Skeletal muscle cell (primary cell): Measurements from ENCODE around the gene CTNND2.
"Not testable (repeated sequence)": the region's sequence is repeated elsewhere in the genome, so short reads cannot be mapped to it uniquely, and the experiment has no call there.

Experiments used
- DNase-seq: peaks from one replicate; pipeline ENCODE4 v3.0.0-alpha.2; 2010; ENCODE audit warnings: low read depth
- H3K4me3 ChIP-seq: 2 replicates; pipeline ENCODE4 v1.5.1; 2011; ENCODE audit warnings: low read depth, mild to moderate bottlenecking, control low read depth, low read length, moderate library complexity

CTNND2 gene

GRCh38 chr5:11383506-11384095, 520.6 kb downstream of the CTNND2 start:
- DNase-seq, result no peak
- no peak overlapping the region for H3K4me3 ChIP-seq

DNA sequence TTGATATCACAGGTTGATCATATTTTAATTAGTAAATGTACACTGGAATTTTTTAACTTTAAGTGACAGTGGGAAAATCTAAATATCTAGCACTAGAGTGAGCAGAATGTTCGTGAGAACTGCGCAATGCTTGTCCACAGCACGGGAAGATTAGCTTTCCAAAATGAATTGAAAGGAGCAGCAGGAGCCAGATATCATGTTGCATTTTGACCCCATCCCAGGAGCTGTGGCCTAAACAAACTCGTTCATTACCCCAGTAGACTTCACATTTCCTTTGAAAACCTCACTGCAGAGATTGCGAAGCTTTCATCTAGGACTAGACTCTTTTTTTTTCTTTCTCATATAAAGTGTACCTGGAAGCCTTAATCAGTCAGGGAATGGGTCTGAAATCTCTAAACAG, 525.8 kb downstream of the CTNND2 start:
- no peak overlapping the region for H3K4me3 ChIP-seq
- no peak for DNase-seq

DNA sequence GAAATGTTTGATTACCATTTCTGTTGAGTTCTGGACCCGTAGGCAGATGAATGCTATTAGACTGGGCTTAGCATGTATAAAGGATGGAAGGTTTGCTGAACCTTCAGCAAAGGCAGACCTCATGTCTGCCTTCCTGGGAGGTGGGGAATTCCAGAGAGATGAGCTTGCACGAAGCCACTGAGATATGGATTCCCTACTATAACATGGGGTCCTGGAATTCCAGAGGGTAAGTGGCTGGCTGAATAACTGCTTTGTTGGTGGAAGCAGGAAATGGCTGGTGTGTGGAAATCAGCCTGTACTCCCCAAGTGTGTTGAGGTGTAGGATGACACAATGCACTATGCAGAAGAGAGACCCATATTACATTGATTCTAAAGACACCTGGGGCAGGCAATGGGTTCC, 526.4 kb downstream of the CTNND2 start:
- no peak overlapping the region for H3K4me3 ChIP-seq
- DNase-seq, result no peak

DNA sequence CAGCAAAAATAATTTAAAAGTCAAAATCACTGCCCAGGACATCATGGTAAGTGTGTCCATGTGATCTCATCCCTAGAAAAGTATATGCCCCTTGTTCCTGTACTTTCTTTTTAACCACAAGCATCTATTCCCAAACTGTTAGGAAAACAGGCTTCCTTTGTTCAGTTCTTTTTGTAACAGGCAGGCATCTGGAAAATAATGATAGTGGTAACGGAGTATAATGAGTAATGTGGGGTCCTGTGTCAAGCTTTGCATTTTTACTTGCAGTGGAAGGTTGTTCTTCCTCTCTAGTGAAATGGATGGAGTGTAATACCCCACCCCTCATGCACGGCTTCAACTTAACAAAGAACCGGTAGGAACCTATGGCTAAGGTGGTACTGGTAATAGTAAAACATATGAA, 532.1 kb downstream of the CTNND2 start:
- no peak overlapping the region for H3K4me3 ChIP-seq
- DNase-seq, result no peak

GRCh38 chr5:11371021-11371420, 533.2 kb downstream of the CTNND2 start:
- H3K4me3 ChIP-seq, result no peak overlapping the region
- no peak for DNase-seq

GRCh38 chr5:11364531-11364930, 539.7 kb downstream of the CTNND2 start:
- H3K4me3 ChIP-seq, result no peak overlapping the region
- DNase-seq, result no peak

DNA sequence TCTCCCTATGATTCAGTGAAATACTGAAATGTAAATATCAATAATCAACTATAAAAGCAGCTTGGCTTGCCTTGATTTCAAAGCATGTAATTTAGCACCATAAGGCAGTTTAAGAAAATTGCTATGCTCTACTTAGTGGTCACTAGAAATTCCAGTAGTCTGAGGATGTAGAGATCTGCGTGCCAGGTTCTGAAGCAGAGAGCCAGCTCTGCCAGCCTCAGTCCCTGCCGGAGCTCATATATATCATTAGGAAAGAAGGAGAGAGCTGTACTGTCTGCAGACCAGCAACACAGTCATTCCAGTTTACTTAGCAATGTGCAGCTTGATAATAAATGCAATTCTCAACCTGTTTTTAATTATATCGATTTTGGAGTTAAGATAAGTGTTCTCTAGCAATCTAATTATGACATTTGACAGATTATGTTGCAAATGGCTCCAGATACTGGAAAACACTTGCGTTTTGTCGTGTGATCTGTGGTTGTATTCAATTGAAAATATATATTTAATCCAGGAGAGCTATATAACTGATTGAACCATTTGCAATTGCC, 540.5 kb downstream of the CTNND2 start:
- DNase-seq, result no peak
- H3K4me3 ChIP-seq, result no peak overlapping the region

DNA sequence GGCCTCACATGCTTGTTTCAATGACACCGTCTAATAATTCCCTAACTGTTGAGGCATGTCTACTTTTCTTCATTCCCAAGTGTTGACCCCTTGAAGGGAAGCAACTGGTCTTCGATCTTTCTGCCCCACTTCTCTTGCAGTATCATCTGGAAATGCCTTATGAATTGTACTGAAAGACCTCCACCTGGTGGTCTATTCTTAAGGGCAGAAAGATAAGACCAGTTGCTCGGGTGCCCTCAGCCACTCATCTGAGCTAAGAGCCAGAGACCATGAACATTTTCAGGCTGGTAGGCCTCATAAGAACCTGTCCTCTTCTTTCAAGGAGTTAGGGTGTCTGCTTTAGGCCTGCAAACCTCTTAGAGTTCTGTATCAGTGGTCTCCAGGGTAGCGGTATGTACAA, 542.5 kb downstream of the CTNND2 start:
- no peak for DNase-seq
- no peak overlapping the region for H3K4me3 ChIP-seq

GRCh38 chr5:11357928-11358327, 546.3 kb downstream of the CTNND2 start:
- DNase-seq, result no peak
- no peak overlapping the region for H3K4me3 ChIP-seq

DNA sequence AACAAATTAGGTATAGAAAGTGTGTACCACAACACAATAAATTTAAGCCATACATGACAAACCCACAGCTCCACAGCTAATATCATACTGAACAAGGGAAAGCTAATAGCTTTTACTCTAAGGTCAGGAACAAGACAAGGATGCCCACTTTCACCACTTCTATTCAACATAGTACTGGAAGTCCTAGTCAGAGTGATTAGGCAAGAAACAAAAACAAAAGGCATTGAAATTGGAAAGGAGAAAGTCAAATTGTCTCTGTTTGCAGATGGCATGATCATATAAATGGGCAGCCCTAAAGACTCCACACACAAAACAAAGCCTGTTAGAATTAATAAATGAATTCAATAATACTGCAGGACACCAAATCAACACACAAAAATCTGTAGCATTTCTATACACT, 548.8 kb downstream of the CTNND2 start:
- DNase-seq, result no peak
- H3K4me3 ChIP-seq, result no peak overlapping the region

DNA sequence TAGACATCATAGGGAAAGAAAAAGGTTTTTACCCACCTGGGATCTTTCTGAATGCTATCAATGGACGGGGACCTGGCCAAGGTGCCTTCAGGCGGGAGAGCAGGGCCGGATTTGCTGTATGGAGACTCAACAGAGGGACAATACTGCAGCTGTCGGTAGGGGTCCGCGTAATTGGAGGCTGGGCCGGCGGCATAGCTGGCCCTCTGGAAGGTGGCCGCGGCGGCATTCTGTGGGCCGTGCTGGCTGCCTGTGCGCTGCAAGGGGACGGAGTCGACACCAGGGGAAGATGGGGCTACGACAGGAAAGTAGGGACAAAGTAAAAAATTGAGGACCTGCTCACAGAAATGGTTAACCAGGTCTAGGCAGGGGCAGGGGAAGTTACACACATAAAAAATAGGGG, 557.9 kb downstream of the CTNND2 start:
- no peak overlapping the region for H3K4me3 ChIP-seq
- DNase-seq, result no peak

GRCh38 chr5:11335881-11336760, 568.1 kb downstream of the CTNND2 start:
- no peak for DNase-seq
- no peak overlapping the region for H3K4me3 ChIP-seq

DNA sequence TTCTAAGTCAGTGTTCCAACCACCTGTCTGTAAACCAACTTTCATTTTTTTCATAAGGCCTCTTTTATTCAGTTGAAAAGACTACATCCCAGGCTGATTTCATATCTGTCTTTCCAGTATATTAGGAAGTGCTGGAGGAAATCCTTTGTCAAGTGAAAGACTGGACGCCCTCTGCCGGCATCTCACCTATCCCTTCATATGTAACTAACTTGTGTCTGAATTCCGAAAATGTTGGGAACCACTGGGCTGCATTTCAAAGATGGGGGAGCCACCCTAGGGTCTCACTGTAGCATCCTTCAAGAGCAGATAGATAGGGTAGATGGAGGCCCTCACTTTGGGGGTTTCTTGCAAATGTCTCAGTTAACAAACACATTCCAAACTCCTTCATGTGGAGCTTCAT, 569.8 kb downstream of the CTNND2 start:
- no peak for DNase-seq

GRCh38 chr5:11329679-11330078, 574.6 kb downstream of the CTNND2 start:
- DNase-seq, result no peak
- H3K4me3 ChIP-seq, result no peak overlapping the region

More for the DNA sequence above, 569.8 kb downstream of the CTNND2 start:
- H3K4me3 ChIP-seq, result no peak overlapping the region

DNA sequence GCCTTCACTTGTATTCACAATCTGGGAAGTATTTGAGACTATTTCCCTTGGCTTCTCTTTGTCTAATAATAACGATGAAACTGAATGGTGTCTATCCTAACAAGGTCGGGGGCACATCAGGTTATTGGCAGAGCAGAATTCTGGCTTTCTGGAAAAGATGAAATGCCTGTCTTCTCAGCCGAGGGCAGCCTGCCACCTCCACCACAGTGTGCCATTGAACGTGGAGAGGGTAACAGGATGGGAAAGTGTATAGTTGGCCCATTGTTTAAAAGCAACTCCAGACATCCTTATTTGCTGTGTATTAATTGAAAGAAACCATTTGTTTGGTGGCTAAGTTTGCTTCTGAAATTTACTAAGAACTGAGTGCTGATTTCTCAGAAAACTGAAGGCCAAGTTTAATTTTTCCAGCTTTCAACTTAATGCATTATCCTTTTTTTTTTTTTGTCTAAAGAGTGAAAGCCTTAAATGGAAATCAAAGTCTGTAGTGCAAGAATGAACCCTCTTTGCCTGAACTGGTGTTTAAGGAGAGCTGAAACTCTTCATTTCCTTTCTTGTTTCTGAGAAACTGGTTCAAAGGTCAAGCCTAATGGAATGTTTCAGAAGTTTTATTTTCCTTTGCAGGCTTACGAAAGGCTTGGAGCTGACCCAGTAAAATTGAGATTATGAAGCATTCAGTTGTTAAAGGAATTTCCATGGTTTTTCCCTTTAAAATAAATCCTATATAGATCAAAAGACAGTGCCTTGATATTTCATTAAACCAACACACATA, 579.5 kb downstream of the CTNND2 start:
- no peak overlapping the region for H3K4me3 ChIP-seq
- no peak for DNase-seq

DNA sequence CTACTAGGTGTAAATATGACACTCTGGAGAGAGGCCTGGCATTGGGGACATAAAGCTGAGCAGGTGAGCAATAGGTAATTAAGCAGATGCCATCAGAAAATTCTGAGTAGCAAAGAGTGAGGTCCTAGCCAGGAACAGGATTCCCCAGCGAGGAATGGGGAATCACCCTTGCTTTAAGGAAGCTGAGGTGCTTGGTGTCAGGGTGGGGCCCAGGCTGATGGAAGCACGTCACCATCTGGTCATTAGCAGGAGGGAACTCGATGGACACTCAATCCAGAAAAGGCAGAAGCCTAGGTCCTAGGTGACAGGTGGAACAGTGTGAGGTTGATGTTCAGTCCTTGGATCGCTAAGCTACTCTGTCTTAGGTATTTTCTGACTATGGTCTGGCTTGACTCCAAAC, 580.5 kb downstream of the CTNND2 start:
- DNase-seq, result no peak
- no peak overlapping the region for H3K4me3 ChIP-seq

- no peak for DNase-seq
Measured at GRCh38 chr5:11322133-11322532, 582.1 kb downstream of the CTNND2 start.

DNA sequence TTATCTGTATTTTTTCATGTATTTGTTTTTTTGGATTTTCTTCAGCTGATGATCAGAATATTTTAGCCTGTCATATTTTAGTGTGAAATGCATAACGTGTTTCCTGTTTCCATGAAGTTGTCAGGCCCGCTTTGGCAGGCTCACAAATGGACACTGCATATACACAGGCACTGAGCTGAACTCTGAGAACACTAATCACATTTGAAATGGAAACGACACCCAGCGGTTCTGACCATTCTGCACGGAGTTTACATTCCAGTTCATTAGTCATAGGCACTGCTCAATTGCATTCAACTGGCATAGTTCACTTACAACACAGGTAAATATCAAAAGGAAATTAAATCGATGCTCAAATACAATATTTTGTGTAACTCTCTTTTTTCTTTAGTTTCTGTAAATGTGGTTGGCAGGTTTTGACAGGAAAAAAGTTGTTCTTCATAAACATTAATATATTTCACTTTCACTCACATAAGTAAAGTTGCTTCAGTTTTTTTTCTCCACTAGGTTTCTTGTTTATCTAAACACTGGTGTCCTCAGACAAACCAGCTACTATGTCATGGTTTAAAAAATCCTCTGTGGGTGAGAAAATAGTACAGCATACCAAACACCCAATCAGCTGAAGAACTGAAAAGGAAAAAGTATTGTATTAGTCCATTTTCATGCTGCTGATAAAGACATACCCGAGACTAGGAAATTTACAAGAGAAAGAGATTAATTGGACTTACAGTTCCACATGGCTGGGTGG, 584.2 kb downstream of the CTNND2 start:
- no peak for DNase-seq
- no peak overlapping the region for H3K4me3 ChIP-seq

More at GRCh38 chr5:11322133-11322532, 582.1 kb downstream of the CTNND2 start:
- H3K4me3 ChIP-seq, result no peak overlapping the region

GRCh38 chr5:11313694-11314093, 590.6 kb downstream of the CTNND2 start:
- DNase-seq, H3K4me3 ChIP-seq: not testable (repeated sequence)
